Hepatocyte (in vitro differentiated cells): ENCODE measurements around the gene ITPA. TPM values are rescaled to one million over a fixed set of nuclear protein-coding genes. Genes with fewer than 3 reads are reported as not detected.

Experiments used
- DNase-seq: peaks from one replicate; pipeline ENCODE4 v3.0.0-alpha.2; 2016; ENCODE audit warnings: low spot score
- H2AFZ ChIP-seq: fragments of 200-600 bp; sonication (generic); 2 replicates; pipeline ENCODE4 v1.6.0; 2016; ENCODE audit warnings: antibody characterized with exemption, mild to moderate bottlenecking
- H3K27ac ChIP-seq: fragments of 200-600 bp; sonication (generic); 2 replicates; pipeline ENCODE4 v1.5.1; 2016; ENCODE audit warnings: mild to moderate bottlenecking
- H3K27me3 ChIP-seq: fragments of 200-600 bp; sonication (generic); 2 replicates; pipeline ENCODE4 v1.6.1; 2016
- H3K36me3 ChIP-seq: fragments of 200-600 bp; sonication (generic); replicated peaks from 2 replicates; pipeline ENCODE4 v1.5.1; 2016; ENCODE audit warnings: low read depth; ENCODE audit not compliant: insufficient read depth
- H3K4me1 ChIP-seq: fragments of 200-600 bp; sonication (generic); 2 replicates; pipeline ENCODE4 v1.5.1; 2016; ENCODE audit warnings: mild to moderate bottlenecking, moderate library complexity; ENCODE audit not compliant: insufficient read depth
- H3K4me2 ChIP-seq: fragments of 200-600 bp; sonication (generic); 2 replicates; pipeline ENCODE4 v1.6.0; 2016
- H3K4me3 ChIP-seq: fragments of 200-600 bp; sonication (generic); 2 replicates; pipeline ENCODE4 v1.5.1; 2016; ENCODE audit warnings: mild to moderate bottlenecking
- H3K79me2 ChIP-seq: fragments of 200-600 bp; sonication (generic); 2 replicates; pipeline ENCODE4 v1.6.0; 2017; ENCODE audit warnings: mild to moderate bottlenecking
- H3K9me2 ChIP-seq: fragments of 200-600 bp; sonication (generic); replicated peaks from 2 replicates; pipeline ENCODE4 v1.6.0; 2017; ENCODE audit warnings: mild to moderate bottlenecking; ENCODE audit not compliant: insufficient read depth
- H3K9me3 ChIP-seq: fragments of 200-600 bp; sonication (generic); 2 replicates; pipeline ENCODE4 v1.5.1; 2016; ENCODE audit warnings: low read depth, mild to moderate bottlenecking
- H4K20me1 ChIP-seq: fragments of 200-600 bp; sonication (generic); 2 replicates; pipeline ENCODE4 v1.6.0; 2016; ENCODE audit warnings: mild to moderate bottlenecking; ENCODE audit not compliant: insufficient read depth, poor library complexity, severe bottlenecking
- CTCF ChIP-seq: fragments of 200-600 bp; sonication (generic); IDR thresholded peaks from 2 replicates; pipeline ENCODE4 v1.5.1; 2016; ENCODE audit warnings: antibody characterized with exemption, mild to moderate bottlenecking; ENCODE audit not compliant: poor library complexity
- EZH2 ChIP-seq: fragments of 200-600 bp; sonication (generic); IDR thresholded peaks from 2 replicates; pipeline ENCODE4 v1.6.1; 2016; ENCODE audit warnings: antibody characterized with exemption, mild to moderate bottlenecking, borderline replicate concordance
- EZH2phosphoT487 ChIP-seq: fragments of 200-600 bp; sonication (generic); IDR thresholded peaks from one replicate; pipeline ENCODE4 v1.6.1; 2018; ENCODE audit warnings: antibody characterized with exemption, mild to moderate bottlenecking, low read depth, moderate library complexity; ENCODE audit not compliant: unreplicated experiment, severe bottlenecking
- WGBS: methylation state at CpG from one replicate; pipeline ENCODE4 v1.1.6; 2016; ENCODE audit warnings: low lambda C conversion rate; ENCODE audit errors: missing lambda C conversion rate; 5-methylcytosine and 5-hydroxymethylcytosine counted together
- polyA plus RNA-seq: library from polyadenylated mRNA; unstranded; fragments of >200 nt; fragmentation: Nextera tagmentation; extraction: Ambion mirVana; gene quantifications from 2 replicates; pipeline ENCODE4 v1.2.1, GENCODE V29; 2016
- total RNA-seq: library from RNA; depleted of rRNA; stranded (reverse); fragments of >200 nt; gene quantifications from 2 replicates; pipeline ENCODE4 v1.2.3, GENCODE V29; 2014

The ITPA gene
- total and polyA plus RNA-seq, 2 experiments from 2014 or later, result 33.5 to 48.2 TPM

- peaks cover 19% of the 10 kb centered on the region for H3K4me1 ChIP-seq
- no peaks in the 10 kb centered on the region for H3K36me3 ChIP-seq
- H3K4me3 ChIP-seq, result no peak overlapping the region
- H4K20me1 ChIP-seq, result no peaks in the 10 kb centered on the region
- peak overlapping the region; percentile 79 for H3K4me2 ChIP-seq
- peaks cover 7% of the 10 kb centered on the region for H3K79me2 ChIP-seq
- no peak overlapping the region for H2AFZ ChIP-seq
- no peak for TF ChIP-seq EZH2phosphoT487
- TF ChIP-seq CTCF, result no peak
- TF ChIP-seq EZH2, result no peak
- H3K9me3 ChIP-seq, result no peaks in the 10 kb centered on the region
- no peak overlapping the region for H3K27ac ChIP-seq
- H3K27me3 ChIP-seq, result no peaks in the 10 kb centered on the region
- no peaks in the 10 kb centered on the region for H3K9me2 ChIP-seq
- WGBS, result 97% methylated on average over 13 of the region's 16 CpGs
- no peak for DNase-seq
Measured at GRCh38 chr20:3166913-3167342, 42.4 kb upstream of the ITPA start.

GRCh38 chr20:3167738-3168078 is 41.6 kb upstream of the ITPA start:
- H3K27ac ChIP-seq, result peak overlapping the region; percentile 49
- no peaks in the 10 kb centered on the region for H3K27me3 ChIP-seq
- WGBS, result 63% methylated on average over 23 of the region's 25 CpGs
- H3K4me3 ChIP-seq, result no peak overlapping the region
- H3K9me2 ChIP-seq, result no peaks in the 10 kb centered on the region
- peak overlapping the region; percentile 79 for H3K4me2 ChIP-seq
- peaks cover 23% of the 10 kb centered on the region for H3K4me1 ChIP-seq
- H3K36me3 ChIP-seq, result no peaks in the 10 kb centered on the region
- H3K9me3 ChIP-seq, result no peaks in the 10 kb centered on the region
- H2AFZ ChIP-seq, result no peak overlapping the region
- no peaks in the 10 kb centered on the region for H4K20me1 ChIP-seq
- peaks cover 15% of the 10 kb centered on the region for H3K79me2 ChIP-seq
- TF ChIP-seq CTCF (no peak), EZH2phosphoT487 (no peak), EZH2 (no peak)
- no peak for DNase-seq

- Histone ChIP-seq H3K4me3 (no peak overlapping the region), H3K4me1 (peaks cover 23% of the 10 kb centered on the region), H3K9me3 (no peaks in the 10 kb centered on the region), H3K27ac (peak overlapping the region; percentile 90), H3K36me3 (no peaks in the 10 kb centered on the region), H3K79me2 (peaks cover 20% of the 10 kb centered on the region), H3K9me2 (no peaks in the 10 kb centered on the region), H3K27me3 (no peaks in the 10 kb centered on the region), H3K4me2 (peak overlapping the region; percentile 79), H4K20me1 (no peaks in the 10 kb centered on the region), H2AFZ (peak overlapping the region; percentile 50)
- TF ChIP-seq EZH2phosphoT487 (no peak), CTCF (peak; percentile 24), EZH2 (no peak)
- 14% methylated on average over 15 of the region's 39 CpGs for WGBS
- peak; percentile 87 for DNase-seq
Measured at GRCh38 chr20:3168079-3168828, 41.0 kb upstream of the ITPA start.
